Dermis blood vessel endothelial cell (primary cell): ENCODE data around the gene PCNX3. TPM values are rescaled to one million over a fixed set of nuclear protein-coding genes. Genes with fewer than 3 reads are reported as not detected.

Source experiments
- DNase-seq: peaks from one replicate; pipeline ENCODE4 v3.0.0; 2010
- total RNA-seq: library from RNA; depleted of rRNA; stranded (reverse); fragments of >200 nt; gene quantifications from 2 replicates; pipeline ENCODE4 v1.2.3, GENCODE V29; 2014

The PCNX3 gene
- total RNA-seq, 1 donor from 2014 or later = 18.0 TPM

DNA sequence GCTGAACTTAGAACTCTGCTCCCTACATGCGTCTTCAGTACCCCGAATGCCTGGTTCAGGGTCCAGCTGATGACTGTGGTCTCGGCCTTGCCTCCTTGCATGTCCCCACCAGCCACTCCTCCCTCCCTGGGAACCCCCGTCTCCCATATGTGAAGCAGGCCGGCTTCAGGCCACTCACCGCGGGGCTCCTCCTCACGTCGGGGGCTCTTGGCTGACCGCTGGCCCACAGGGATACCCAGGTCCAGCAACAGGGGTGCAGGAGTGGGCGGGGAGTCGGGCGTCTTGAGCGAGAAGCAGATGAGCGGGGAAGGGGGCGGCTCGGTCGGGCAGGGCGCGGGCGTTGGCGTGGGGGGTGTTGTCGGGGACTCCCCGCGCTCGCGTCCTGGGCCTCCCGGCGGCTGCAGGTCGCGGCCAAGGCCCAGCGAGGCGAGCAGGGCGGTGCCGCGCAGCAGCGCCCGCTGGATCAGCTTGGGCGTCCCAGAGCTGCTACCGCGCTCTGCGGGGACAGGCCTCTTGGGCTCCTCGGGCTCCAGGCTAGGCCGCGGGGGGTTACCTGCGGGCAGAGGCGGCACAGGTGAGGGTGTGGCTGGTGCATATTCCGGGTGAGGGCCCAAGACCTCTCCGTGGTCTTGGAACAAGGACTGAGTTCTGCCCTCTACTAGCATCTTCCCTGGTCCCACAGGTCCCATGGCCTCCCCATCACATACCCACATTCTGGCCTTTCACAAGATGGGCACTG, 16.2 kb upstream of the PCNX3 start:
- no peak for DNase-seq

DNA sequence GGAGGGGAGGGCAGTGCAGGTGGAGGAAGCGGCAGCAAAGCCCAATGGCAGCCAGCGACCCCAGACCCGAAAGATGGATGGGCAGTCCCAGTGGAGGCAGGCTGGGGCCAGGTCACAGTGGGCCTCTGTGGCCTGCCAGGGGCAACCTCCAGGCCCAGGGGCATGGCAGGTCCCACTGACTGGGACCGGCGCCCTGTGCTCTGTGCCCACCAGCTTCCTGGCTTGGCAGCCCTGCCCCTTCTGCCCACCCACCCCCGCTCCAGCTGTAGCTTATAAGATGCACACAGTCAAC, 15.7 kb upstream of the PCNX3 start:
- DNase-seq = no peak

DNA sequence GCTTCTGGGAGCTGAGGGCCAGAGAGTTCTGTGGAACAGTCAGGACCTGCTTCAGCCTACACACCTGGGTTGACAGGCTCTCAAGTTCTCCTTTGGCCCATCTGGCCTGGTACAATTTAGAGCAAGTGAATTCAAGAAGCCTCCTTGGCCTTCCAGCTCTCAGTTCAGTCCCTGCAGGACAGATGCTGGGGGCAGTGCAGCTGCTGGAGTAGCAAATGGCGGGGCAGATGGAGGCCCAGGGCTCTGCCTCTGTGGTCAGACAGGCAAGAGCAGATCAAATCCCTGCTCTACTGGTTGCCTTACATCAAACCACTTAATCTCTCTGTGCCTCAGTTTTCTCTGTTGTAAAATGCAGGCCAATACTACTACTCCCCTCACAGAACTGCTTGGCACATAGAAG, 11.3 kb upstream of the PCNX3 start:
- no peak for DNase-seq

DNA sequence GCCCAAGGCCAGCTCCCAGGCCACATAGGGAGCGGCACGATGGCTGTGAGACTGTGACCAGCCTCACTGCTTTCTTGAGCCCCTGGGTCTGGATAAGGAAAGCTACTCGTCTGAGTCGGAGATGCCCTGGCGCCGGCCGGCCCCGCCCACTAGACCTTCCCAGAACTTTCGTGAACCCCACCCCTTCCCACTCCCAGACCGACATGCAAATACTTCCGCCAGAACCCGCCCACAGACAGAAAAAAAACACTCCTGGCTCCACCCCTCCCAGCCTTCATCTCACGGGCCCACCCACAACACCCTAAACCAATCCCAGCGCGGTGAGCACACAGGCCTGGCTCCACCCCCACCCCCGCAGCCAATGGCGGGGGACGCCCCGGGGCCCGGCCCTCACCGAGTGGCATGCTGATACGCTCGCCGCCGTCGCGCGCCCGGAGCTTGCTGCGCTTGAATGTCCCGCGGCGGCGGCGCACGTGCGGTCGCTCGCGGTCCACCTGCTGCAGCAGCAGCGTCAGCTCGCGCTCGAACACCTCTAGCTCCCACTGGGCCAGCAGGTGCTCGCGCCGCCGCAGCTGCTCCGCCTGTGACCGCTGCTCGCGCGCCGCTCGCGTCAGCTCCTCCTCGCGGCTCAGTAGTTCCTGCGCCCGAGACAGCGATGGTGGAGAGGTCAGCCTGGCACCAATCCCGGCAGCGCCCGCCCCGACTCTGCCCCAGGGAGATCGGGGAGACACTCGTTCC, 8.5 kb upstream of the PCNX3 start:
- peak; percentile 95 for DNase-seq

DNA sequence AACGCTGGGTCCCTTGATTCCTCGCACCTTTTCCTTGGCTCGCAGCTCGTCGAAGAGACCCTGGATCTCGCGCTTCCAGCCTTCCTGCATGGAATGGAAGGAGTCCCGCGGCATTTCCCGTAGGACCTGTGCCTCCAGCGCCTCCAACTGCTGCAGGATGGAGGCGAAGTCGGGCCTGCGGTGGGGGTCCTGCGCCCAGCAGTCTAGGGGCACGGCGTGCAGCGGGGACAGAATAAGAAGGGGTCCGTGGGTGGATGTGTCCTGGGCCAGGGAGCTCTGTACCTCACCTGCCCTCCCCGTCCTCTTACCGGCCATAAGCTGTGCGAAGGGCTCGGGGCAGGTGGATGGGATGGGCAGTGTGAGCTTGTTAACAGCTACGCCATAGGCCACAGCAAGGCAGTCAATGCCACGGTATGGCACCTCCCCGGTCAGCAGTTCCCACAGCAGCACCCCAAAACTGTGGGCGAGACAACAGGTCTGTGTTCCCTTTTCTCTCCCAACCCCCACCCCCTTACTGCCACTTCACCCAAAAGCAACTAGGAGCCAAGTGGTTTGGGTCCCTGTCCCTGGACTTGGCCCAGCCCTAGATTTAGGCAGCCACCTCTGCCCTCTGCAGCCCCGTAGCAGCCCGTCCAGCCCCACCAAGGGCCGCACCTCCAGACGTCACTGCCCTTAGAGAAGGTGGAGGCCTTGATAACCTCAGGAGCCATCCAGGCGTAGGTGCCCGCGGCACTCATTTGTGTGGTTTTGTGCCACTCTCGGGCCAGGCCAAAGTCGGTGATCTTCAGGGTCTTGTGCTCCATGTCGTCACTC, 7.8 kb upstream of the PCNX3 start:
- DNase-seq = no peak

DNA sequence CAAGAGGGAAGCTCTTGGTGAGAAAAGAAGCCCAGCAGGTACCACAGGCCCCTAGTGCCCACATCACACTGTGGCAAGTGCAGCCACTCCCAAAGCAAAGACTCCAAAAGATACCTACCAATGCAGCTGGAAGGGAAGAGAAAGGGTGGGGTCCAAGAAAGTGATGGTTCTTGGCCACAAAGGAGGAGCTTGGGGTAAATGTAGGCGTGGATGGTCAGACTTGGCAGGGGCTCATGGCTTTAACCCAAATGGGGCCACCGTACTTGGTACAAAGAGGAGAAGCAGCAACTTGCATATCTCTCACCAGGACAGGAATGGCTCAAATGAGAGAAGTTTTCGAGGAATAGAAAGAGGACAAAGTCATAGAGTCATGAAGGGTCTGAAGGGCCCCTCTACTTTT, 6.3 kb upstream of the PCNX3 start:
- DNase-seq = no peak

DNA sequence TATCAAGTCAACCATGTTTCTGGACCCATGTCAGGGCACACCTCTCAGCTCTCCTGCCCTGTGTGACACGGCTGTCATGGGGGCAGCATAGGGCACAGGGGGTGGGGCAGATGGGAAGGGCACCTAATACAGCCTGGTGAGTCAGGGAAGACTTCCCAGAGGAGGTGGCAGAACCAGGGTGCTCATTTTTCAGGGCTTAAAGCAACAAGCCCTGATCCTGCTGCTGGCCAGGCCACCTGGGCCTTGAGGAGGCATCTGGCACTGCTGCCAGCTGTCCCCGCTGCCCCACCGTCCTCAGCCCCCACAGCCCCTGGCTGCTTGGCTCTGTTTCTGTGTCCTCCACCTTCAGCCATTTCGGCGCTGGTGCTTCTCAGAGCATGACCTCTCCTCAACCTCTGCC, 5.9 kb upstream of the PCNX3 start:
- no peak for DNase-seq

DNA sequence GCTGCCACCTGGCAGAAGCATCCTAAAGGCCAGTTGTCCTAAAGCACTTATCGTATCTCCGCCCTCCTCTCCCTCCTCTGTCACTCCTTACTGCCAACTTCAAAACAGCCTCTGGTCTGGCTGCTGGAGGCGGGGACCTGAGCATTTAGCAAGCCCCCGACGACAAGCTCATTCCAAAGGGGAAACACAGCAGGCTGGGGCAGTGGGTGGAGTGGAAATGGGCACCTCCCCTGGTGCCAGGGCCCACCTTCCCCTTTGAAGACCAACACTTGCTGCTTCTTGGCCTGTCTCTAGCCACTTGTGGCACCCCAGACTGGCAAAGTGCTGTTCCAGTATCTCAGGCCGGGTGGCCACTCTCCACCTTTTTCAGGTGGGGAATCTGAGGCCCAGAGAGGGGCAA, 5.2 kb upstream of the PCNX3 start:
- no peak for DNase-seq

DNA sequence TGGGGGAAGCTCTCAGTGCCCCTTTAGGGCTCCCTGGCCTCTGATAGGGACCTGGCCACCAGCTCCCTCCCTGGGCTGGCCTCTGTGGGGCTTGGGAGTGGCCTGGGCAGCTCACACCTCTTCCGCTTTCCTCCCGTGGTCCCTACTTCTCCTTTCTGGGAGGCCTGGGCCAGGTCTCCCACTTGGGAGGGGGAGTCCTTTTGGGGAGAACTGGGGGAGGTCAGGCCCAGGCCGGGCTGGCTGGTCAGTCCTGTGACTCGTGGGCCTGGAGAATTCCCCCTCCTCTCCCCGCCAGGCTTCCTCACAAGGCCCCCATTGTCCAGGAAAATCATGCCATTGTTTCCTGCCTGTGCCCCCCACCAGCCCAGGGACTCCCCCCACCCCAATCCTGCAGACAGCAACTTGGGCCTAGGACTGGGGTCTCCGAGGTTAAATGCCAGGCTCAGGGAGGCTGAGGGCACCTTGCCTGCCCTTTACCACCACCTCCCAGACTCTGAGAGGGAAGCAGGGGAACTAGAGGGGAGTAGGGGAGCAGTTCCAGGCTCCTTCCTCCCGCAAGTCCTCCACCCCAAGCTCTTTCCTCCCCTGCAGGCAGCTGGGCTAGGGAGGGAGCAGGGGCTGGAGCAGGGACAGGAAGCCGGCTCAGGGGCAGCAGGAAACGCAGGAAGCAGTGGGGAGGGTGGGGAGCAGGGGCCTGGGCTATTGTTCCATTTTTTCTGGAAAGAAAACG, 4.4 kb upstream of the PCNX3 start:
- DNase-seq = peak; percentile 93

DNA sequence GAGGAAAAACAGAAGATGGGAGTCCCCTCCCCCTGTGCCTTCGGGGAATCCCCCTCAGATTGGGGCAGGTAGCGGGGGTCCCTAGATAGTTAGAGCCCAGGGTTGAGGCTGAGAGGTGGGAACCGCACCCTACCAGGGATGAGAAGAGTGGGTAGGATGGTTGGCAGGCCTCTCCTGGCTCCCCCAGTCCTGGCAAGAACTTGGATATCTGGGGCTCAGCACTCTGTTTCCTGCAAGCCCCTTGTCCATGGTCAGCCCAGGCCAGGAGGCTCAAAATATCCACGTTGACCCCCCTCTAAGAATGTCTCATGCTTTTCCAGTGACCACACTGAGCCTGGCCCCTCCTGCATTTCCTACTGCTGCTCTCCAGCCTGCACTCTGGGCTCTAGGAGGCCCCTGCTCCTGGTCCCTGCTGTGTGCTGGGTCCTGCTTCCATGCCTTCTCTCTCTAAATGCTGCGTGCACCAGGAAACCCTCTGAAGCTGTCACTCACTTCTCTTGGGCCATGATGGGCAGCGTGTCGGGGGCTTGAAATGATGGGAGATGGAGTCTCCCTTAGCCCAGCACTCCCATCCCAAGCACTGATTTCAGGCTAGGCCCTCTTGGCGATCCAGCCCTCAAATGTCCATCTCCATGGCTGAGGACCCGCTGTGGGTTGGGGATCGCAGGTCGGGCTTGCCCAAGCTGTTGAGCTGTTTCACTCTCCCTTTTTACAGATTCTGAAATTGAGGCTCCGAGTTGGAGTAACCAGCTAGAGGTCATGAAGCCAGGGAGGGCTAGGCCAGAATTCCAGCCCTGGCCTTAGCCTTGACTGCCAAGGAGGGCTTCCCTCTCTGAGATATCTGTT, 3.6 kb upstream of the PCNX3 start:
- DNase-seq = peak; percentile 85

DNA sequence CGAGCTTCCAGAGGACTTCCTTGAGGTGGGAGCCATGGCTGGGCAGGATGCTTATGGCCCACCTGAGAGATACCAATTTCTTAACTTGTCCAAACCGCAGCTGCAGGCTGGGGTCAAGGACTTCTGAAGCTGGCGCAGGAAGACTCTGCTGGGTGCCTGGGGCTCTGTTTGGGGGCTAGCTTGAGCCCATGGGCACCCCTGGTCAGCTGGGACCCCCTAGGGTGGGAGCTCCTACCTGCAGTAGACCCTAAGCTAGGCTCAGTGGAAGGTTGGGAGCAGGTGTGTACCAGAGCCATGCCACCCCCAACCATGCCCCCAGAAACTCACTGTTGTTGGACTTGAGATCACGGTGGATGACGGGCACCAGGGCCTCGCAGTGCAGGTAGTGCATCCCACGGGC, 2.9 kb upstream of the PCNX3 start:
- DNase-seq = no peak

DNA sequence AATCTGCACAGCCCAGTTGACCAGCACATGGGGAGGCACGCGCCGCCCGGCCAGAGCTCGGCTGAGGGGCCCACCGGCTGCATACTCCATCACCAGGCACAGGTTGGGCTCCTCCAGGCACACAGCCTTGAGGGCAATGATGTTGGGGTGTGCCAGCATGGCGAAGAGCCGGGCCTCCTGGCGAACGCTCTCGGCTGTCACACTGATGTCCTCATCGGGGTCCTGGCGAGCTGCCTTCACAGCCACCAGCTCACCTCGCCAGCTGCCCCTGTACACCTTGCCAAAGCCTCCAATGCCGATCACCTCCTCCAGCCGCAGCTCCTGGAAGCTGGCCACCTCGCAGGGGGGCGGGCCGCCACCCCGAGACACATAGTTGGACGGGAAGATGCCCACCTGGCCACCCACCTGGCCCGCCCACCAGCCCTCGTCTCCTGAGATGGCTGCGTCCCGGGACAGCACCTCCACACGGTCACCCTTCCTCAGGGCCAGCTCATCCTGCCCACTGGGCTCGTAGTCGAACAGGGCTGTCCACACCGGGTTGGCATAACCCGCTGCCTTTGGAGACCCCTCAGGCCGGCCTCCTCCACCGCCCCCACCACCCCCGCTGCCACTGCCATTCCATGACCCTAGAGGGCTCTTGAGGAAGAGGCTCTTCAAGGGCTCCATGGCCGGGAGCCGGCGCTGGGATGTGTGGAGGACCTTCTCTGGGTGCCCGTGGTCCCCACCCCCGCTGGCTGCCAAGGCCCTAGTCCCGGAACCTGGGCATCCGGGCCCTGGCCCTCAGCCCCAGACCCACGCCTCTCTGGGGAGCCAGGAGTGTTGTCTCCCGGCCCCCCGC, 2.3 kb upstream of the PCNX3 start:
- DNase-seq = peak; percentile 36

DNA sequence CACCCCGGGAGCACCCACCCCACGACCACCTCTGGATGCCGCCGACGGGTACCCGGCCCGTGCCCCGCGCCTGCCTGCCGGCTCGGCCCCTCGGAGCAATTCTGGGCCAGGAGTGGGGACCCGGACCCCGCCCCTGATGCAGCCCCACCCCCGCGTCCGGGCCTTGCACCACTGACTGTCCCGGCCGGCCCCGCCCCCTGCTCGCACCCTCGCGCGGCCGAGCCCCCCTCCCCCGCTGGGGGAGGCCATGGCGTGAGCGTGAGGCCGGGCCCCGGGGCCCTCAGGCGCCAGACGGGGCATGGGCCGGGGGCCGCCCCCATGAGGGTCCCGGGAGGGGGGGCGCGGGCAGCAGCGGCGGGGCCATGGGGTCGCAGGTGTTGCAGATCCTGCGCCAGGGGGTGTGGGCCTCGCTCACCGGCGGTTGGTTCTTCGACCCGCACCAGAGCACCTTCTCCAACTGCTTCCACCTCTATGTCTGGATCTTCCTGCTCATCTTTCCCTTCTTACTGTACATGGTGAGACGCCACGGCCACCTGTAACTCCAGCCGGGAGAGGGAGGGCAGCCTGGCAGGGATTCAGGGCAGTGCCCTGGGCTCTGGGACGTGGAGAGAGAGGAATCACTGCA, 486 bp downstream of the PCNX3 start:
- peak; percentile 39 for DNase-seq

DNA sequence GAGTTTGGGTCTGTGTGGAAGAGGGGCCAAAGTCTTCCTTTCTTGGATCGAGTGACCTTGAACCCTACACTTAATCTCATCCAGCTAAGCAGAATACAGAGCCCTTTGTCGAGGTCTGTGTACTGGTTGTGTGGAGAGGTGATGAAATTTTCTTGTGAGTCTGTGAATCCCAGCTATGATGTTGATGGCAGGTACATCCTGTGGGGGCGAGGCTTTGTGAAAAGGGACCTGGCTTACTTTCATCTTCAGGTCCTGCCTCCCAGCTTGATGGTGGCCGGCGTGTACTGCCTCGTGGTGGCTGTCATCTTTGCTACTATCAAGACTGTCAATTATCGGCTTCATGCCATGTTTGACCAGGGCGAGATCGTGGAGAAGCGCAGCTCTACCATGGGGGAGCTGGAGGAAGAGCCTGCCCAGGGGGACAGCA, 1.0 kb downstream of the PCNX3 start:
- no peak for DNase-seq

DNA sequence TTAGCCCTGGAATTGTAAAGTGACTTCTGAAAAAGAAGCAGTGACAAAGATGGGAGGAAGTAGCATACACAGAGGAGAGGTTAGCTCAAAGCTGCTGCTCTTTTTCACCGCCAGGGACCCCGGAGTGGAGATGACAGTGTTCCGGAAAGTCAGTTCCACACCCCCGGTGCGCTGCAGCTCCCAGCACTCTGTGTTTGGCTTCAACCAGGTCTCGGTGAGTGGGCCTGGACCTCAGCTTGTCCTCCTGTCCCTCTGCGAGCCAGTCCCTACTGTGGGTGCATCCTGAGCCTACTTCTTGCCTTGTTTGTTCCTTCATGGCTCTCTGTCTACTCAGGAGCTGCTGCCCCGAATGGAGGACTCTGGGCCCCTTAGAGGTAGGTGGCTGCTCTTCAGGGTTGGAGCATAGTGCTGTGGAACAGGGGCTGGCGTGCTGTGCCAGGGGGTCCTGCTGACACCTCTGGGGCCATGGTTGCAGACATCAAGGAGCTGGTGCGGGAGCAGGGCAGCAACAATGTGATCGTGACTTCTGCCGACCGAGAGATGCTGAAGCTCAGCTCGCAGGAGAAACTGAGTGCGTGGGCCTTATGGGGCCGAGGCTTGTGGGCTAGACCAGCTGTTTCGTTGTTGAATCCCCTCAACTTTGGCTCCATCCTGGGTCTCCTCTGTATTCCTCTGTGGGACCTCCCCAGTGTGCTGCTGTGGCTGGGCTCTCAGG, 1.7 kb downstream of the PCNX3 start:
- no peak for DNase-seq

DNA sequence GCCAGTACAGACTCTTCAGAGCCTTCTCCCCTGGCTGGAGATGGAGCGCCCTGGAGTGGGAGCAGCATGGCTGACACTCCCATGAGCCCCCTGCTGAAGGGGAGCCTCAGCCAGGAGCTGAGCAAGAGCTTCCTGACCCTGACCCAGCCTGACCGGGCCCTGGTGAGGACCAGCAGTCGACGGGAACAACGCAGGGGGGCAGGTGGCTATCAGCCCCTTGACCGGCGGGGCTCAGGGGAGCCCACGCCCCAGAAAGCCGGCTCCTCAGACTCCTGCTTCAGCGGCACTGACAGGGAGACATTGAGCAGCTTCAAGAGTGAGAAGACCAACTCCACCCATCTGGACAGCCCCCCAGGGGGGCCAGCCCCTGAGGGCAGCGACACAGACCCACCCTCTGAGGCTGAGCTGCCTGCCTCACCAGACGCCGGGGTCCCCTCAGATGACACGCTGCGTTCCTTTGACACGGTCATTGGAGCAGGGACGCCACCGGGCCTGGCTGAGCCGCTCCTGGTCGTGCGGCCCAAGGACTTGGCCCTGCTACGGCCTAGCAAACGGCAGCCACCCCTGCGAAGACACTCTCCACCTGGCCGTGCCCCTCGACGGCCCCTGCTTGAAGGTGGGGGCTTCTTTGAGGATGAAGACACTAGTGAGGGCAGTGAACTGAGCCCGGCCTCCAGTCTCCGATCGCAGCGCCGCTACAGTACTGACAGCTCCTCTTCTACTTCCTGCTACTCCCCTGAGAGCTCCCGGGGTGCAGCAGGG, 2.6 kb downstream of the PCNX3 start:
- DNase-seq = no peak

DNA sequence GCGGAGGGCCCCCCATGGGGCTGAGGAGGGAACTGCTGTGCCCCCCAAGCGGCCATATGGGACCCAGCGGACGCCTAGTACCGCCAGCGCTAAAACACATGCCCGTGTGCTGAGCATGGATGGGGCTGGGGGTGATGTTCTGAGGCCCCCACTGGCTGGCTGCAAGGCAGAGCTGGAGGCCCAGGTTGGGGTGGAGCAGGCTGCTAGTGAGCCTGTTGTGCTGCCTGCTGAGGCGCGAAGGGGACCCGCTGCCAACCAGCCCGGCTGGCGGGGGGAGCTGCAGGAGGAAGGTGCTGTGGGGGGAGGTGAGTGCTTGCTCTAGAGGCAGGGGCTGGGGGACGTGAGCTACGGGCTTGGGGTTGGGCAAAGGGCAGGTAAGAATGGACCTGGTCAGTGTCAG, 3.2 kb downstream of the PCNX3 start:
- DNase-seq = no peak

DNA sequence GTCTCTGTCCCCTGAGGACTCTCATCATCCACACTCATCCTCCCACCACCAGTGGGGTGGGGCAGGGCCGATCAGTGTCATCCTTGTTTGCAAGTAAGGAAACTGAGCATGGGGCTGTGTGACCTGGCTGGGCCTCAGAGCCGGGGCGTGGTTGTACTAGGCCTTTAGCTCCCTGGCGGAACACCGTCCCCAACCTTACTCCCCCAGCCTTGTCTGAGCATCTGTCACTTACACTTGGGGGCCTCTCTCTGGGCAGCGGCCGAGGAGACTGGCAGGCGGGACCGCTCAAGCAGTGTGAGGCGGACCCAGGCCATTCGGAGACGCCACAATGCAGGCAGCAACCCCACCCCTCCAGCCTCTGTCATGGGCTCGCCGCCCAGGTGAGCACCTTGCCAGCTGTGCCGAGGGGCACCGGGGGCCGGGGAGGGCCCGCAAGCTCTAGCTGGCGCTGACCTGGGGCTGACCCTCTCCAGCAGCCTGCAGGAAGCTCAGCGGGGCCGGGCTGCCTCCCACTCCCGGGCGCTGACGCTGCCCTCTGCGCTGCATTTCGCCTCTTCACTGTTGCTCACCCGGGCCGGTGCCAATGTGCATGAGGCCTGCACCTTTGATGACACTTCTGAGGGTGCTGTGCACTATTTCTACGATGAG, 3.8 kb downstream of the PCNX3 start:
- no peak for DNase-seq

DNA sequence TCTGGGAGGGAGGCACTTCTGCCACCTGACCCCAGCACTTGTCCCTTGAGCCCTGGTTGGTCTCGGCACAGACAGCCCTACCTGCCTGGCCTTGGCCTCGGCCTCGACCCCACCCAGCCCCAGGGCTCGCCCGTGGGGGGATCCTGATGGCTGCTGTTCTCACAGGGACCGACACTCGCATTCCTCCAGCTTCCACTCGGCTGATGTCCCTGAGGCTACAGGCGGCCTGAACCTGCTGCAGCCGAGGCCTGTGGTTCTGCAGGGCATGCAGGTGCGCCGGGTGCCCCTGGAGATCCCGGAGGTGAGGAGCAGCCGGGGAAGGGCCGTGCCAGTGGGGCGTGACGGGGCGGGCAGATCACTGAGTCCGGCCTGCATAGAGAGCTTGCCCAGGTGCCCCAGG, 5.1 kb downstream of the PCNX3 start:
- no peak for DNase-seq
